SU-DHL-6 (cell line): ENCODE results near the gene ISOC1.

ENCODE experiments used
- H2AFZ ChIP-seq: fragments of 200-600 bp; sonication (generic); 2 replicates; pipeline ENCODE4 v1.6.1; 2014; ENCODE audit warnings: low read depth, mild to moderate bottlenecking, moderate library complexity, mixed read lengths, antibody characterized with exemption, low read length; ENCODE audit not compliant: severe bottlenecking
- H3F3A ChIP-seq: fragments of 200-600 bp; shearing (Covaris generic); 2 replicates; pipeline ENCODE4 v1.6.0; 2016; ENCODE audit warnings: antibody characterized with exemption, mild to moderate bottlenecking; ENCODE audit not compliant: insufficient read depth
- H3K27ac ChIP-seq: fragments of 200-600 bp; sonication (generic); 2 replicates; pipeline ENCODE4 v1.5.1; 2016; ENCODE audit warnings: low read depth, mild to moderate bottlenecking, low read length, moderate library complexity, mixed read lengths
- H3K27me3 ChIP-seq: fragments of 200-600 bp; sonication (generic), shearing (Covaris generic); 2 replicates; pipeline ENCODE4 v1.6.0; 2014; ENCODE audit warnings: mild to moderate bottlenecking, low read length
- H3K36me3 ChIP-seq: fragments of 200-600 bp; sonication (generic); 2 replicates; pipeline ENCODE4 v1.6.1; 2014; ENCODE audit warnings: mild to moderate bottlenecking, low read length, mixed read lengths
- H3K4me2 ChIP-seq: fragments of 300-600, 200-600 bp; shearing (Covaris generic), sonication (generic); 2 replicates; pipeline ENCODE4 v1.6.0; 2014; ENCODE audit warnings: low read length, low read depth, mild to moderate bottlenecking; ENCODE audit not compliant: poor library complexity, severe bottlenecking
- H3K4me3 ChIP-seq: fragments of 200-600 bp; sonication (generic); 2 replicates; pipeline ENCODE4 v1.5.1; 2014; ENCODE audit warnings: antibody characterized with exemption, low read length, mild to moderate bottlenecking, mixed read lengths; ENCODE audit not compliant: insufficient read depth, poor library complexity, severe bottlenecking
- H3K79me2 ChIP-seq: fragments of 200-600 bp; sonication (generic); 2 replicates; pipeline ENCODE4 v1.6.1; 2014; ENCODE audit warnings: mild to moderate bottlenecking, low read length, moderate library complexity; ENCODE audit not compliant: insufficient read depth
- H3K9ac ChIP-seq: fragments of 200-600 bp; sonication (generic); 2 replicates; pipeline ENCODE4 v1.7.0; 2014; ENCODE audit warnings: mild to moderate bottlenecking, low read length
- H3K9me2 ChIP-seq: fragments of 200-600 bp; sonication (generic); replicated peaks from 2 replicates; pipeline ENCODE4 v1.6.1; 2014; ENCODE audit warnings: low read length; ENCODE audit not compliant: insufficient read depth
- H3K9me3 ChIP-seq: fragments of 200-600 bp; sonication (generic); 2 replicates; pipeline ENCODE4 v1.6.1; 2014; ENCODE audit warnings: low read length, mixed read lengths; ENCODE audit not compliant: insufficient read depth
- H4K20me1 ChIP-seq: fragments of 200-600 bp; sonication (generic); 2 replicates; pipeline ENCODE4 v1.6.1; 2014; ENCODE audit warnings: low read depth, mild to moderate bottlenecking, antibody characterized with exemption, low read length, moderate library complexity, mixed read lengths
- EZH2phosphoT487 ChIP-seq: fragments of 200-600 bp; sonication (generic), shearing (Covaris generic); conservative IDR thresholded peaks from 2 replicates; pipeline ENCODE4 v1.6.1; 2018; ENCODE audit warnings: mild to moderate bottlenecking, antibody characterized with exemption, low read length, moderate library complexity, mixed read lengths
- TF ChIP-seq, protein P1 (sequence below): fragments of 200-600 bp; sonication (generic); IDR thresholded peaks from one replicate; pipeline ENCODE4 v1.5.1; 2017; ENCODE audit warnings: antibody characterized with exemption, mild to moderate bottlenecking, low read length, moderate library complexity; ENCODE audit not compliant: insufficient read depth, poor library complexity, severe bottlenecking

ISOC1 gene

DNA sequence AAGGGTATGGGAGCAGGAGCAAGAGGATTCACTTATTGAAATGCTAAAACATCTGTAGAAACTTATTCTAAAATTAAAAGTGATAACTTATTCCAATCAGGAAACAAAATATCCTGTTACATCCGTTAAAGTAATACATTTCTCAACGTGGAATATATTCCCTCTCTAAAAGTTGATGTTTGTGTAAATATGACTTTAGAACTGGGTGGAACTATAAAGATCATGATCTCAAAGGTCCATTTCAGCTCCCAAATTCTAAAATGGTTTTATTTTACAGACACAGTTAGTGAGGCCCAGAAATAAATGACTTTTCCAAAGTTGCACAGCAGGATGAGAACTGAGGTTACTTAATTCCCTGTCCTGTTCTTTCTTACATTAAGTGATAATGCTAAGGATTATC lies 21.1 kb downstream of the ISOC1 start:
- no peak overlapping the region for H3K9ac ChIP-seq
- no peaks in the 10 kb centered on the region for H4K20me1 ChIP-seq
- H3K27me3 ChIP-seq, result no peaks in the 10 kb centered on the region
- TF ChIP-seq EZH2phosphoT487, result no peak
- TF ChIP-seq, protein P1, sequence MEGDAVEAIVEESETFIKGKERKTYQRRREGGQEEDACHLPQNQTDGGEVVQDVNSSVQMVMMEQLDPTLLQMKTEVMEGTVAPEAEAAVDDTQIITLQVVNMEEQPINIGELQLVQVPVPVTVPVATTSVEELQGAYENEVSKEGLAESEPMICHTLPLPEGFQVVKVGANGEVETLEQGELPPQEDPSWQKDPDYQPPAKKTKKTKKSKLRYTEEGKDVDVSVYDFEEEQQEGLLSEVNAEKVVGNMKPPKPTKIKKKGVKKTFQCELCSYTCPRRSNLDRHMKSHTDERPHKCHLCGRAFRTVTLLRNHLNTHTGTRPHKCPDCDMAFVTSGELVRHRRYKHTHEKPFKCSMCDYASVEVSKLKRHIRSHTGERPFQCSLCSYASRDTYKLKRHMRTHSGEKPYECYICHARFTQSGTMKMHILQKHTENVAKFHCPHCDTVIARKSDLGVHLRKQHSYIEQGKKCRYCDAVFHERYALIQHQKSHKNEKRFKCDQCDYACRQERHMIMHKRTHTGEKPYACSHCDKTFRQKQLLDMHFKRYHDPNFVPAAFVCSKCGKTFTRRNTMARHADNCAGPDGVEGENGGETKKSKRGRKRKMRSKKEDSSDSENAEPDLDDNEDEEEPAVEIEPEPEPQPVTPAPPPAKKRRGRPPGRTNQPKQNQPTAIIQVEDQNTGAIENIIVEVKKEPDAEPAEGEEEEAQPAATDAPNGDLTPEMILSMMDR, result no peak
- no peak overlapping the region for H3K27ac ChIP-seq
- no peaks in the 10 kb centered on the region for H3K9me3 ChIP-seq
- H3K4me2 ChIP-seq, result no peak overlapping the region
- H3K79me2 ChIP-seq, result no peaks in the 10 kb centered on the region
- no peak overlapping the region for H2AFZ ChIP-seq
- no peak overlapping the region for H3K4me3 ChIP-seq
- no peaks in the 10 kb centered on the region for H3K36me3 ChIP-seq
- no peaks in the 10 kb centered on the region for H3K9me2 ChIP-seq
- H3F3A ChIP-seq, result no peaks in the 10 kb centered on the region

DNA sequence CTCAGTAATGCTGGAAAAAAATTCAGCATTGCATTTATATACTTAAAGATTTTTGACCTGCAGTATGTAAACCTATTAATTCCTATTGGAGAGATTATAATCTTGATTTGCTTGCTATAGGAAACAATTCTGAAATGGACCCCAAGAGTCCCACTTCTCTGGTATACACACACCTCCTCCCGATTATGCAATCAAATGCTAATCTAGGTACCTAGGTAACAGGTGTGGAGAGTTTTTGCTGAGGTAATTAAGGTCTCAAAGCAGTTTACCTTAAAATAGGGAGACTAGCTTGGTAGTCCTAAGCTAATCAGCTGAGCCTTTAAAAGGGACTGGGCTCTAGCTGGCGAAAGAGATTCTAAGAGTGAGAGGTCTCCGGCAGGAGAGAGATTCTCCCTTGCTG lies 22.2 kb downstream of the ISOC1 start:
- Histone ChIP-seq H2AFZ (no peak overlapping the region), H3K79me2 (no peaks in the 10 kb centered on the region), H3K9me2 (no peaks in the 10 kb centered on the region), H3K27me3 (no peaks in the 10 kb centered on the region), H3K9me3 (no peaks in the 10 kb centered on the region), H3K4me3 (no peak overlapping the region), H4K20me1 (no peaks in the 10 kb centered on the region), H3K4me2 (no peak overlapping the region), H3K36me3 (no peaks in the 10 kb centered on the region), H3K27ac (no peak overlapping the region), H3K9ac (no peak overlapping the region), H3F3A (no peaks in the 10 kb centered on the region)
- TF ChIP-seq EZH2phosphoT487, result no peak
- TF ChIP-seq, protein P1, result no peak

DNA sequence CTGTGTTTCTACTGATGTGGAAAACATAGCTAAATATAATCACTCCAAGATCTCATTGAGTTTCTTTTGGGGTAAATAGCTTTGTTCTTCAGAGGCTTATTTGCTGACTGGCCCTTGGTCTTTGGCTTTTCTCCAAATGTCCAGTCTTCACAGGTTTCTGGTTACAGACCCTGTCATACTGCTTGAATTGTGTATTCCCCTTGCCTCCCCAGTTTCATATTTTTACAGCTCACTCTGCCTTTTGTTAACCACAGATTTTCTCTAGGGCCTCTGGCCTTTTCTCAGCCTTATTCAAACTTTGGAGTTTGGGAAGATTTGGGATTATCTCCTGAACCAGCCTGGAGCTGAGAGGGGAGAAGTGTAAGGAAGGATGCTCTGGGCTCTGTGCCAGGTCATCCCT lies 23.9 kb downstream of the ISOC1 start:
- Histone ChIP-seq H3K79me2 (no peaks in the 10 kb centered on the region), H3K4me2 (no peak overlapping the region), H3F3A (no peaks in the 10 kb centered on the region), H3K27me3 (no peaks in the 10 kb centered on the region), H4K20me1 (no peaks in the 10 kb centered on the region), H3K9me3 (no peaks in the 10 kb centered on the region), H3K9me2 (no peaks in the 10 kb centered on the region), H3K27ac (no peak overlapping the region), H3K4me3 (no peak overlapping the region), H2AFZ (no peak overlapping the region), H3K36me3 (no peaks in the 10 kb centered on the region), H3K9ac (no peak overlapping the region)
- TF ChIP-seq, protein P1, result no peak
- no peak for TF ChIP-seq EZH2phosphoT487

DNA sequence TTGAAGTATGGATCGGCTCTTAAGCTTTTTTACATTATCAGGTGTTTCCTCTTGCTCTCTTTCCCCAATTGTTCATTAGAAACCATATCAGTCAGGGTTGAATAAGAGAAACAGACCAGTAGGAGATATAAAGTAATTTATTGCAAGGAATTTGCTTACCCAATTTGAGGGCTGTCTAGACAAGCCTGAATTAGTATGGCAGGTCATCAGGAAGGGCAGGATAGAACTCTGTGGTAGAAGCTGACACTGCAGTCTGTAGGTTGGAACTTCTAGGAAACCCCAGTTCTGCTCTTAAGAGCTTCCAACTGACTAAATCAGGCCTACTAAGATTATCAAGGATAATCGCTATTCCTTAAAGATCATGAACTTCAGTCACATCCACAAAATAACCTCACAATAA lies 24.3 kb downstream of the ISOC1 start:
- H3K4me3 ChIP-seq, result no peak overlapping the region
- no peak overlapping the region for H3K9ac ChIP-seq
- no peaks in the 10 kb centered on the region for H3K9me2 ChIP-seq
- no peak overlapping the region for H3K4me2 ChIP-seq
- H4K20me1 ChIP-seq, result no peaks in the 10 kb centered on the region
- no peaks in the 10 kb centered on the region for H3K79me2 ChIP-seq
- TF ChIP-seq, protein P1, result no peak
- TF ChIP-seq EZH2phosphoT487, result no peak
- no peak overlapping the region for H2AFZ ChIP-seq
- no peaks in the 10 kb centered on the region for H3K27me3 ChIP-seq
- H3F3A ChIP-seq, result no peaks in the 10 kb centered on the region
- H3K27ac ChIP-seq, result no peak overlapping the region
- H3K9me3 ChIP-seq, result no peaks in the 10 kb centered on the region
- H3K36me3 ChIP-seq, result no peaks in the 10 kb centered on the region
